ENCODE measurements around the gene PAPPA2. TPM values are rescaled to one million over a fixed set of nuclear protein-coding genes. Genes with fewer than 3 reads are reported as not detected.

The PAPPA2 gene
- total and polyA plus RNA-seq, 10 of the 15 experiments (the other 5 are each of a cell fraction or from before 2014, with no cell fraction given): under 0.01 to 0.06 (median 0.03) TPM; not detected in 7

DNA sequence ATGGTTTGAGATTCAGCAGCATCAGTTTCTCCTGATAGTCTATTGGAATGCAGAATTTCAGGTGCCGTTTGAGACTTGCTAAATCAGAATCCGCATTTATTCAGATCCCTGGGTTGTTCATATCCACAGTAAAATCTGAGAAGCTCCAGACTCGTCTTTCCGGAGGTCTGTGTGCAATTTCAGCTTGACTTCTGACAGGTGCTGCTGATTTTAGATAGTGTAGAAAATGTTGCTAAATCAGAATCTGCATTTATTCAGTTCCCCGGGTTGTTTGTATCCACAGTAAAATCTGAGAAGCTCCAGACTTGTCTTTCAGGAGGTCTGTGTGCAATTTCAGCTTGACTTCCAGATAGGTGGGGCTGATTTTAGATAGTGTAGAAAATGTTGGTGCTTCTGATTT, 113.7 kb downstream of the PAPPA2 start (continued):
- TF ChIP-seq REST (IDR thresholded peaks at IDR 0.05; ENCODE audit: low read depth, low read length) (no peak), RAD21 (IDR thresholded peaks at IDR 0.05; ENCODE audit: insufficient read depth, low read depth, low read length) (no peak), EED (IDR thresholded peaks at IDR 0.05; ENCODE audit: low read depth) (no peak), TBL1XR1 (IDR thresholded peaks at IDR 0.05; ENCODE audit: low read depth, low read length) (no peak), DPF2 (IDR thresholded peaks at IDR 0.05) (no peak)
- TF ChIP-seq, protein P1, sequence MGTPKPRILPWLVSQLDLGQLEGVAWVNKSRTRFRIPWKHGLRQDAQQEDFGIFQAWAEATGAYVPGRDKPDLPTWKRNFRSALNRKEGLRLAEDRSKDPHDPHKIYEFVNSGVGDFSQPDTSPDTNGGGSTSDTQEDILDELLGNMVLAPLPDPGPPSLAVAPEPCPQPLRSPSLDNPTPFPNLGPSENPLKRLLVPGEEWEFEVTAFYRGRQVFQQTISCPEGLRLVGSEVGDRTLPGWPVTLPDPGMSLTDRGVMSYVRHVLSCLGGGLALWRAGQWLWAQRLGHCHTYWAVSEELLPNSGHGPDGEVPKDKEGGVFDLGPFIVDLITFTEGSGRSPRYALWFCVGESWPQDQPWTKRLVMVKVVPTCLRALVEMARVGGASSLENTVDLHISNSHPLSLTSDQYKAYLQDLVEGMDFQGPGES (IDR thresholded peaks at IDR 0.05): no peak

DNA sequence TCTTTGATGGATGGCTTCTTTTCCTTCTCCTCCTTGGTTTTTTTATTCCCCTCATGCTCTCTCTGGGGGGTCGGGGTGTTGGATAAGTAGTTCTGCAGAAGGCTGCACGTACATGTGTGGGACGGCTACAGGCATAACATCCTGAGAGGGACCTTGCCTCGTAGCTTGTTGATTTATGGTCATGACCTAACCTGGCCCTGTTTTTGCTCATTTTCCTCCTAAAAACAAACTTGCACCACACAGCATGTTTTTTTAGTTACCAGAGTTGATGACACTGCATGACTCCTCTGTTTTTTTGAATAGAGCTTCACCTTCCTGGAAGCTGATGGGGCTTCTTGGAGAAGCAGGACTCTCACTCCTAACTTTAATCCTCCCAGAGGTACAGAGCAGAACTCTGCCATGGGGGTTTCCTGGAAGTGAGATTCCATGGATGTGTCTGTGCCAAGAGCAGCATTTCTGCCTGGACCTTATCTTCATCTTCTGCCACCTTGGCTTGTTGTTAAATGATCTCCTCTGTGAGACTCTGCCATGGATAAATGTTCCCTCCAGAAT, 114.7 kb downstream of the PAPPA2 start:
- ATAC-seq (no peak), FAIRE-seq (no peak), DNase-seq (ENCODE audit: low read depth, low spot score) (no peak)
- in situ Hi-C loops (cut with MboI): no loop called here
- no peak overlapping the region for H2AFZ ChIP-seq (ENCODE audit: control insufficient read depth, low read depth, low read length)
- SMC1A ChIA-PET (ENCODE audit: uncharacterized antibody, unreplicated experiment): no interaction called here
- RAD21 ChIA-PET (ENCODE audit: unreplicated experiment): no interaction called here
- H3K27ac ChIP-seq (ENCODE audit: control insufficient read depth, insufficient read depth): no peak overlapping the region
- H3K79me2 ChIP-seq (ENCODE audit: control insufficient read depth, insufficient read depth, low read length): no peaks in the 10 kb centered on the region
- H3K4me2 ChIP-seq (ENCODE audit: control insufficient read depth, insufficient read depth): no peak overlapping the region
- 15% methylated on average over 4 of the region's 4 CpGs for WGBS (ENCODE audit: insufficient coverage, insufficient replicate concordance, low lambda C conversion rate, missing lambda C conversion rate)
- CTCF ChIA-PET: interaction anchor here (1.8 kb wide), 1 partner anchor 18 kb away, joined by 6 read pairs; no protein-coding TSS in a partner anchor
- no peaks in the 10 kb centered on the region for H4K20me1 ChIP-seq (ENCODE audit: control insufficient read depth, insufficient read depth)
- no peaks in the 10 kb centered on the region for H3K27me3 ChIP-seq (replicated peaks in 1 of 2; ENCODE audit: control insufficient read depth in 2 of 2, insufficient read depth in 2 of 2, low read length in 1 of 2)
- H3K9me3 ChIP-seq (replicated peaks; ENCODE audit: control insufficient read depth, insufficient read depth, low read length): no peaks in the 10 kb centered on the region
- BruUV-seq (replicated peaks): no TSS peak
- intact Hi-C loops (cut with micrococcal nuclease; ENCODE audit: unreplicated experiment): no loop called here
- POLR2A ChIA-PET: no interaction called here
- TF ChIP-seq FOS (IDR thresholded peaks at IDR 0.05; ENCODE audit: borderline replicate concordance, extremely low read depth, insufficient read length) (no peak), FOXM1 (IDR thresholded peaks at IDR 0.05; ENCODE audit: low read depth, low read length) (no peak), ZNF687 (IDR thresholded peaks at IDR 0.05) (no peak), SPI1 (IDR thresholded peaks at IDR 0.05; ENCODE audit: borderline replicate concordance, insufficient read depth, low read depth, low read length) (no peak), NFIC (IDR thresholded peaks at IDR 0.05; ENCODE audit: low read depth, low read length) (no peak)
- no peaks in the 10 kb centered on the region for H3K36me3 ChIP-seq (ENCODE audit: control insufficient read depth in 2 of 2, insufficient read depth in 2 of 2, low read length in 1 of 2)
- no peak overlapping the region for H3K4me3 ChIP-seq
- no peaks in the 10 kb centered on the region for H3K4me1 ChIP-seq (ENCODE audit: control insufficient read depth, insufficient read depth, low read length)
- H3K9ac ChIP-seq (ENCODE audit: control insufficient read depth, insufficient read depth, low read length): no peak overlapping the region
